ENCODE measurements around the gene GPR108.

Gene GPR108

DNA sequence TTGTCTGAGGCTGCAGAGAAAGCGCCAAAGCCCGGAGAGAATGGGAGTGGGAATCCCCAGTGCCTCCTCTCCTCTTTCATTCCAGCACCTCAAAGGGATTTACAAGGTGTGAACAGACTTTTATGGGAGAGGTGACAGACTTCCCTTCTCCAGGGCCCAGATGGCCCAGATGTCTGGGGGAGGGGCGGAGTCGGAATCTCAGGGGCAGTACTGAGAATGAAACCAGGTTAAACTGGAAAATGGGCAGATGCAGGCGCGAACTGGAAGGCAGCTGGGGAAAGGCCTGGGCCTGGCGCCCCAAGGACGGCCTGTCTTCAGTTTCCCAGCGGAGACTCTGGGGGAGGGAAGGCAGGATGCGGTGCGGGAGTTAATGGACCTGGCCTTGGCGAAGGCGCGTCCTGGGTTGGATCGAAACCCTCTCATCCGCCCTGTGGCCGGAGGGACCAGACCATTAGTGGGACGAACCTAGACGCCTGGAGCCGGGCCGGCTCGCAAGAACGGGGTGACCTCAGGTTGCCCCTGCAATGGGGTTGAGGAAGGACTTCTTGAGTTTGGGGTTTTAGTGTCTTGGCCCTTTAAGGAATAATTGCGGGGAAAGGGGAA lies 1.5 kb upstream of the GPR108 start:
- TF ChIP-seq, protein P1, sequence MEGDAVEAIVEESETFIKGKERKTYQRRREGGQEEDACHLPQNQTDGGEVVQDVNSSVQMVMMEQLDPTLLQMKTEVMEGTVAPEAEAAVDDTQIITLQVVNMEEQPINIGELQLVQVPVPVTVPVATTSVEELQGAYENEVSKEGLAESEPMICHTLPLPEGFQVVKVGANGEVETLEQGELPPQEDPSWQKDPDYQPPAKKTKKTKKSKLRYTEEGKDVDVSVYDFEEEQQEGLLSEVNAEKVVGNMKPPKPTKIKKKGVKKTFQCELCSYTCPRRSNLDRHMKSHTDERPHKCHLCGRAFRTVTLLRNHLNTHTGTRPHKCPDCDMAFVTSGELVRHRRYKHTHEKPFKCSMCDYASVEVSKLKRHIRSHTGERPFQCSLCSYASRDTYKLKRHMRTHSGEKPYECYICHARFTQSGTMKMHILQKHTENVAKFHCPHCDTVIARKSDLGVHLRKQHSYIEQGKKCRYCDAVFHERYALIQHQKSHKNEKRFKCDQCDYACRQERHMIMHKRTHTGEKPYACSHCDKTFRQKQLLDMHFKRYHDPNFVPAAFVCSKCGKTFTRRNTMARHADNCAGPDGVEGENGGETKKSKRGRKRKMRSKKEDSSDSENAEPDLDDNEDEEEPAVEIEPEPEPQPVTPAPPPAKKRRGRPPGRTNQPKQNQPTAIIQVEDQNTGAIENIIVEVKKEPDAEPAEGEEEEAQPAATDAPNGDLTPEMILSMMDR (IDR thresholded peaks at IDR 0.05; ENCODE audit: low read depth, low read length), result no peak; the same call in 1 of the 2 replicates
- peak overlapping the region; percentile 23; the same call in 1 of the 2 replicates for H3K4me3 ChIP-seq (ENCODE audit: low read depth, low read length)

DNA sequence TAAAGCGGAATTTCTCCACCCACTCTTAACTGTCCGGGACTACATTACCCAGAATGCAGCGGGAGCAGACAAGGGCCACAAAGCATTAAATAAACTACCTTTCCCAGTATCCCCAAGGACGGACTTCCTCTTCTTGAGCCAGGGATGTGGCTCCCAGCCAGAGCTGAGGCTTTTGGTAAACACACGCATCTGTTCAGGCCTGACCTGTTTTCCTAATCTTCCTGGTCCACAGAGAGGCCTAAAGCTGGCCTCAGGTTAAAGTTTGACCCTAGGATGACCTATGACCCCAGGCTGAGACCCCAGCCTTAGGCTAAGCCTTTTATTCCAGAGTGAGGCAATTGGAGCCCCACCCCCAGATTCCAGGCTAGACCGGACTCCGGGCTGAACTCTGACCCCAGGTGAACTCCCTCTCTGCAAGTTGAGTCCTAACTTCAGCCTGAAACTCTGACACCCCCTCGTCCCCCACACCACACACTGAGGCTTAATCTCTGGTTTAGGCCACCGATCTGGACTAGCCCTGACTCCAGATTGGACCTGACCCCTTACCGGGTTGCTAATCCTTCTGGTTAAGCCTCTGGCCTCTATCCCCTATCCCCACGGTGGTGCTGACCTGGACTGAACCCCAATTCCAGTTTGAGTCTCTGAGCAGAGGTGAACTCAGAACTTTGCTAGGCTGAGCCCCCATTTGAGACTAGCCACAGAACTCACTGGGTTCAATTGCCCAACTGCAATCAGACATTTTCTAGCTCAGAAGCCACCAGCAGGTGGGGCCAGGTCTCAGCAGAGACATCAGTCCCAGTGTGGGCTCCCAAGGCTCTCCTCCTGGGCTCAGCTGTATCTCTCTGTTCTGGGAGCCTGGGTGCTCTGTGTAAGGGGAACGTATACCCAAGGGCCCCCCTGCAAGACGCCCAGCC lies 750 bp upstream of the GPR108 start:
- H3K4me3 ChIP-seq (ENCODE audit: low read depth, low read length), result no peak overlapping the region
- TF ChIP-seq, protein P1 (IDR thresholded peaks at IDR 0.05; ENCODE audit: low read depth, low read length), result peak; percentile 51

GRCh38 chr19:6736917-6737283 lies 480 bp downstream of the GPR108 start:
- peak overlapping the region; percentile 93 for H3K4me3 ChIP-seq (ENCODE audit: low read depth, low read length)
- TF ChIP-seq, protein P1 (IDR thresholded peaks at IDR 0.05; ENCODE audit: low read depth, low read length), result no peak

DNA sequence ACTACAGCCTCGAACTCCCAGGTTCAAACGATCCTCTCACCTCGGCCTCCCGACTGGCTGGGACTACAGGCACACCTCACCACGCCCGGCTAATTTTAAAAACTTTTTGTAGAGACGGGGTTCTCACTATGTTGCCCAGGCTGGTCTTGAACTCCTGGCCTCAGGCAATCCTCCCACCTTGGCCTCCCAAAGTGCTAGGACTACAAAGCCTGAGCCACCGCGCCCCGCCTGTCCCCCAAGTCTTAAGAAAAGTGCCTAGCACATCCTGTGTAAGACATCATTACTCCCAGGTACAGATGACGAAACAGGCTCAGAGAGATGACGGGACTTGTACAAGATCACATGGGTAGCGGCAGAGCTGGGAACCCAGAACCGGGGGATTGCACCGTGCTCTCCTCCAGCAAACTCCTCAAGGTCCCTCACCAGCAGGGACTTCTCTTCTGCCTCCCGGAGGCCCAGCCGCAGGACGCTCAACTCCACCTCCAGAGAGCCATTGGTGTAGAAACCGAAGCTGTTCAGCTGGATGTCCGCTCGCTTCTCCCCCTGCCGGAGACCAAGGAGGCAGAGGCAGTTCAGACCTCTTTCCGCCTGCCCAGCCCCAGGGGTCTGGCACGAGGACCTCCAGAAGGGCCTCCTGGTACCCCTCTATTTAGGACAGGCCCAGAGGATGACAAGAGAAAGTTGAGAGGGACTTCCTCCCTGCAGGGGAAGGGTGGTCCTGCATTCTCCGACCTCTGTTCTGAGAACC lies 1.0 kb downstream of the GPR108 start:
- peak overlapping the region; percentile 93 for H3K4me3 ChIP-seq (ENCODE audit: low read depth, low read length)
- TF ChIP-seq, protein P1 (IDR thresholded peaks at IDR 0.05; ENCODE audit: low read depth, low read length), result peak; percentile 72

DNA sequence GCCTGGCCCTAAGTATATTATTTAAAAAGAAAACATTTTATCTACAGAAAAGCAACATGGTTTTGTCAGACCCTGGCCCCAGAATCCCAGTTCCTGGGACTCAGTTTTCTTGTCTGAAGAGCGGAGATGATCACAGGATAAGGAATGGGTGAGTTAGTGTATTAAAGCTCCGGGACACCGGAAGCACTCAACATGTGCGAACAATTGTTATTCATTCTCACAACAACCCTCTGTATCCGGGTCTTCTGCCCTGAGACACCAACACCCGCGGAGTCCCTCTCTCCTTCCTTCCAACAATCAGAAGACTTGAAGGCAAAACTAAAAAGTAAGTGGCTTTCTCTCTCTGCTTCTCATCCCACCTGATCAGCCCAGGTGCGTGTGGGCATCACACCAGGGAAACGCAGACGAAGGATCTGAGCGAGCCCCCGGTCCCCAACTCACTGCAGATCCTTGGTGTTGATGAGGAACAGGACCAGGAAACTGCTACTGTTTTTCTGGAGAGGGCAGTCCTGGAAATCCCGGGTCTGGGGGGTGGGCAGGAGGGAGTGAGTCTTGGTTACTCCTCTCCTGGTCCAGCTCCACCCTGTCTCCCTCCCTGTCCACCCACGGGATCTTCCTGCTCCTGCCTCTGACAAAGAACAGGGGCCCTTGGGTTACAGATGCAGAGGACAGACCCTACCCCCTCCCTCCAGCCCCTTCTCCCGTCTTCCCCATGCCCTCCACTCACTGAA lies 2.0 kb downstream of the GPR108 start:
- H3K4me3 ChIP-seq (ENCODE audit: low read depth, low read length), result no peak overlapping the region; the same call in 1 of the 2 replicates
- TF ChIP-seq, protein P1 (IDR thresholded peaks at IDR 0.05; ENCODE audit: low read depth, low read length), result no peak

- TF ChIP-seq, protein P1 (IDR thresholded peaks at IDR 0.05; ENCODE audit: low read depth, low read length), result no peak
- H3K4me3 ChIP-seq (ENCODE audit: low read depth, low read length), result no peak overlapping the region
Observed at GRCh38 chr19:6734096-6734696, 3.2 kb downstream of the GPR108 start.
